HT1080 (cell line): ENCODE data around the gene CEP85. TPM values are rescaled to one million over a fixed set of nuclear protein-coding genes. Genes with fewer than 3 reads are reported as not detected.

Experiments
- DNase-seq: peaks from one replicate; pipeline ENCODE4 v3.0.0-alpha.2; 2015; ENCODE audit warnings: low read depth
- polyA plus RNA-seq, 2 experiments: library from polyadenylated mRNA; depleted of rRNA; stranded (reverse); fragments of >200 nt; gene quantifications; 2 replicates each; pipeline ENCODE4 v1.2.3, GENCODE V29; 2015
- total RNA-seq: library from RNA; depleted of rRNA; stranded (reverse); fragments of >200 nt; shearing (Covaris generic); gene quantifications from 2 replicates; pipeline ENCODE4 v1.2.3, GENCODE V29; 2014; rRNA removed

Gene CEP85, protein sequence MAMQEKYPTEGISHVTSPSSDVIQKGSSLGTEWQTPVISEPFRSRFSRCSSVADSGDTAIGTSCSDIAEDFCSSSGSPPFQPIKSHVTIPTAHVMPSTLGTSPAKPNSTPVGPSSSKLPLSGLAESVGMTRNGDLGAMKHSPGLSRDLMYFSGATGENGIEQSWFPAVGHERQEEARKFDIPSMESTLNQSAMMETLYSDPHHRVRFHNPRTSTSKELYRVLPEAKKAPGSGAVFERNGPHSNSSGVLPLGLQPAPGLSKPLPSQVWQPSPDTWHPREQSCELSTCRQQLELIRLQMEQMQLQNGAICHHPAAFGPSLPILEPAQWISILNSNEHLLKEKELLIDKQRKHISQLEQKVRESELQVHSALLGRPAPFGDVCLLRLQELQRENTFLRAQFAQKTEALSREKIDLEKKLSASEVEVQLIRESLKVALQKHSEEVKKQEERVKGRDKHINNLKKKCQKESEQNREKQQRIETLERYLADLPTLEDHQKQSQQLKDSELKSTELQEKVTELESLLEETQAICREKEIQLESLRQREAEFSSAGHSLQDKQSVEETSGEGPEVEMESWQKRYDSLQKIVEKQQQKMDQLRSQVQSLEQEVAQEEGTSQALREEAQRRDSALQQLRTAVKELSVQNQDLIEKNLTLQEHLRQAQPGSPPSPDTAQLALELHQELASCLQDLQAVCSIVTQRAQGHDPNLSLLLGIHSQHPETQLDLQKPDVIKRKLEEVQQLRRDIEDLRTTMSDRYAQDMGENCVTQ
- 15.5 and 18.3 TPM in 2 replicates for total RNA-seq
- polyA plus RNA-seq (2015; cell fraction: cytosol; rRNA removed) = 13.2 and 13.4 TPM in 2 replicates
- 47.6 and 51.5 TPM in 2 replicates for polyA plus RNA-seq (2015; cell fraction: nucleus; rRNA removed)

DNA sequence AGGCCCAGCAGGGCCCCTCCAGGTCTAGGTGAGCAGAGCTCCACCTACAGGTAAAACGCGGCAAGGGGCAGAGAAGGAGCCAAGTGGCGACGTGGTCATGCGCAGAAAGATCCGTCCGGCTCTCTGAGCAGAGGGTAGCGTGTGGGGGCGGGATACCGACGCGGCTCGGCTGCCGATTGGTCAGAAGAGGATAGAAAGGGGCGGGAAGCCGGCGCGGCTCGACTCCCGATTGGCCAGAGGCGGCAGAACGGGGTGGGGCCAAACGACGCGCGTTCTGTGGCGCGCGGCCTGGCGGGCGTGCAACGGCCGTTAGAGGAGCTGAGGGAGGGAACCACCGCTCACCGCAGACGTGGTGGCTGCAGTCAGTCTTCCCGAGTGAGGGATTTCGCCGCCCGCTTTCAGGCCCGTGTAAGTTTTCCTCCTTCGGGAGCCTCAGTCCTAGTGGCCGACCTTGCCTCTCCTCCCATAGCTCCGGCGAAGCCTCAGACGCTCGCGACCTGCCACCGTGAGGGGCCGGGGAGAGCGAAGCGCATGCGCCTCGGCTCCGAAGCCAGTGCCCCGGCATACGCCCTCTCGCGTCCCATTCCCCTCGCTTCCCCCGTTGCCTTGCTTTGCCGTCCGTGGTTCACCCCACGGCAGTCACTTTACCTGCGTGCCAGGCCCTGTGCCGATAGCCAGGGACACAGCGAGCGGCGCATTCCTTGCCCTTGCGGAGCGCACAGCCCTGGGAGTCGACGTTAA, at the start of gene CEP85:
Gene CEP85, plus strand, starts transcription at position 298 of the 741 bp plus-strand sequence. CDS start 5,584 bp downstream, outside the sequence.
- DNase-seq = peak; percentile 96

DNA sequence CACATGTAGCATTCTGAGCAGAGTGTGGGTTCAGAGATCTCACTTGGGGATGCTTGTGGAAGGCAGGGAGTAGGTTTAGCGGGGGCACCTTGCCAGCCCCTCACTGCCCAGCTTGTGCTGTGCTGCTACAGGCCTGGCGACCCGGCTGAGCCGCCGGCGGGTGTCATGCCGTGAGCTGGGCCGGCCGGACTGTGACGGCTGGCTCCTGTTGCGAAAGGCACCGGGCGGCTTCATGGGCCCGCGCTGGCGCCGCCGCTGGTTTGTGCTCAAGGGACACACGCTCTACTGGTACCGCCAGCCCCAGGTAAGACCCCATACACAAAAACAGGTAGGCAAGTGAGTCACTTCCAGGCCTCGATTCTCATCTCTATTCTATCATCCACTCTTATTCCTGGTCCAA, 49.1 kb upstream of the CEP85 start:
- DNase-seq = no peak

DNA sequence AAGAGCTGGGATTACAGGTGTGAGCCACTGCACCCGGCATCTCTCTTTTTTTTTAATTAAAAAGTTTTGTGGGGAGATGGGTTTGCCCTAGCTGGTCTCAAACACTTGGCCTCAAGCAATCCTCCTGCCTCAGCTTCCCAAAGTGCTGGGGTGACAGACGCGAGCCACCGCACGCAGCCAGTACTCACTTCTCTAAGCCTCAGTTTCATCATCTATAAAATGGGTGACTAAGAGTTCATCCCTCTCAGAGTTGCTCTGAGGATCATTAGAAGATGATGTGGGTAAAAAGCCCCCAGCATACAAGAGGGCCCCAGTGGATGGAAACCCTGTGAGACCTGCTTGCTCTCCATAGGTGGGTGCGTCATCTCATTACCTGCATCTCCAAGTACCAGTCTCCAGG, 46.1 kb upstream of the CEP85 start:
- DNase-seq = no peak

DNA sequence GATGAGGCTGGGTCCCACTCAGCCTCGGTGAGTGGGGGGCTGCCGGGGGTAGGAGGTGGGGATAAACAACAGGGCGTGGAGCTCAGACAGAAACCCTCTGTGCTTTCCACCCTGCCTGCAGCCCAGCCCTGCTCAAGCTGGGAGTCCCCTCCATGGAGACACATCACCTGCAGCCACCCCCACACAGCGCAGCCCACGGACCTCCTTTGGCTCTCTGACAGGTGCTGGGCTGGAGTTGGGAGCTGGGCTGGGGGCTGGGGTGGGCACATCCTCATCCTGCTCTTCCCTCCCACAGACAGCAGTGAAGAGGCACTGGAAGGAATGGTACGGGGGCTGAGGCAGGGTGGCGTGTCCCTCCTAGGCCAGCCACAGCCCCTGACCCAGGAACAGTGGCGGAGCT, 45.5 kb upstream of the CEP85 start:
- DNase-seq = no peak

DNA sequence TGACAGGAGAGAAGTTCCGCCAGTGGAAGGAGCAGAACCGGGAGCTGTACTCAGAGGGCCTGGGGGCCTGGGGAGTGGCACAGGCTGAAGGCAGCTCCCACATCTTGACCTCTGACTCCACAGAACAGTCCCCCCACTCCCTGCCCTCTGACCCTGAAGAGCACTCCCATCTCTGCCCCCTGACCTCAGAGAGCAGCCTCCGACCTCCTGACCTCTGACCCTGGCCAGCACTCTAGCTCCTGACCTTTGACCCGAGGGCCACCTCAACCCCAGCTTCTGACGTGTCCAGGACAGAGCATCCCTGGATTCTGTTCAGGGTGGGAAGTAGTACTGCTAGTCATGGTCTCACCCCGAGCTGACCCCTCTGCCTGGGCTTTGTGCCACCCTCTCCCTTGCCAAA, 44.7 kb upstream of the CEP85 start:
- DNase-seq = no peak

DNA sequence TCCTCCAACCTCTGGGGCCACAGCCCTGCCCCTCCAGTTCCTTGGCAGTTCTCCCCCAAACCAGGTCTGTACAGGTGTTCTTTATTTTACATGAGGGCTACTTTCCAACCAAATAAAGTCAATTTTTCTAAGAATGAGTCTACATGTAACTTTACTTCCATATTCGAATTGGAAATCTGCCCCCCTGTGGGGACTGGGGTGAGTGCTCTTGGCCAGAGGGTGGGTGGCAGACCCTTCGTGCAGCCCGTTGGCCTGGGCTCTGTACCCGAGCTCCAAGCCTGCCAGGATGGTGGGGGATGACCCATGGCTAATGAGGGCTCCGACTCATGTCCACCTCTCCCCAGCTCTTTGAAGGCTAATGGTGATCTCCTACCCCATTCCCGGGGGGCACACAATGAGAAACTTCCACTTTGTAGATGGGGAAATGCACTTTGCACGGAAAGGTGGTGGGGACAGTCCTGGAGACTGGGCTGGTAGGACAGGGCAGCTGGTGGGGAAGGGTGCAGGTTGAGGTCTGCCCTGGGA, 44.2 kb upstream of the CEP85 start:
- no peak for DNase-seq

DNA sequence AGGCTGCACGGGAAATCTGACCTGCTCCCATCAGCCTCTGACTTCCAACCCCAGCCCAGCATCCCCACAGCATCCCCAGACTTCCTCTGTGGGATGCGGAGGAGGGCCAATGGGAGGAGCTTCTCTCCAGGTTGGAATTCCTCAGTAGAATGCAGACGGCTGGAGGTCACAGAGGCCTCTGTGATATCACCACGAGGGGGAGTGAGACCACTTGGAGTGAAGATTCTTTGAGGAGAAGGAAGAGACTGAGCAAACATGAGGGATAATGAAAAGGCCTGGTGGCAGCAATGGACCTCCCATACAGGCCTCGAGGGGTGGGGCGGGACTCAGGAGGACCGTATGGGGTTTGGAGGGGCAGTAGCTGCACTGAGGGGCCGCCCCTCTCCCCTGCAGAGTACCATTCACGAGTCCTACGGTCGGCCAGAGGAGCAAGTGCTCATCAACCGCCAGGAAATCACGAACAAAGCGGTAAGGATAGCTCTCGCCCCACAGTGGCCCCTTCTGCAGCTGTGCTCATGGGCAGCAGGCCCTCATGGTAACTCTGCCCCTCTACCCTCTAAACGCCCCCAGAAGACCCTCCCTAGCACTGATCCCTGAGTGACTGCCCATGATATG, 43.5 kb upstream of the CEP85 start, which contains the start of gene CATSPER4:
Gene CATSPER4, plus strand, starts transcription at position 230 of the 615 bp plus-strand sequence. Its CDS starts 26 bp downstream, at position 256.
- peak; percentile 52 for DNase-seq

DNA sequence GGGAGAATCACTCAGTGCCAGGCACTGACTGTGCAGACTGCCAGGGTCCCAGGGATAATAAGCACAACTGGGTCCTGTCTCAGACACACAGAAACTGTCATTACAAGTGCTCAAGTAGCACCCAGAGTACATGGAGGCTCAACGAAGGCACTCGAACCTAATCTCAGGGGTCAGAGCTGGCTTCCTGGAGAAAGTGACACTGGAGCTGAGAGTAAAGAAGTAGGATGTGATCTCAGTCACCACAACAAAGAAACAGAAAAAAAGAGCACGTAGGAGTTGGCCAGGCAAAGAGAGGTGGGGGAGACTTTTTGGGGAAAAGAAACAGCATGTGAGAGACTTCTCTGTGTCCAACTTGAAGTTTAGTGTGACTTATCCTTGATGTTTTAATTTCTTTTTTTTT, 42.3 kb upstream of the CEP85 start:
- no peak for DNase-seq

DNA sequence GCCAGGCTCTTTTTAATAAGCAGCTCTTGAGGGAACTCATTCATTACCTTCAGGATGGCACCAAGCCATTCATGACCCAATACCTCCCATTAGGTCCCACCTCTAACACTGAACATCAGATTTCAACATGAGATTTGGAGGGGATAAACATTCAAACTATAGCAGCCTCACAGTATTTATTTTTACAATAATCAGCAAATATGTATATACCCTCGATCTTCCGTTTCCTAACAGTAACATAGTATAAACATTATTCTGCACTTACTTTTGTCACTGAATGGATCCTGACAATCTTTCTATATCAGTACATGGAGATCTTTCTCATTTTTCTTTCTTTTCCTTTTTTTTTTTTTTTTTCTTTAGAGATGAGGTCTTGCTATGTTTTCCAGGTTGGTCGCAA, 38.2 kb upstream of the CEP85 start:
- DNase-seq = no peak

DNA sequence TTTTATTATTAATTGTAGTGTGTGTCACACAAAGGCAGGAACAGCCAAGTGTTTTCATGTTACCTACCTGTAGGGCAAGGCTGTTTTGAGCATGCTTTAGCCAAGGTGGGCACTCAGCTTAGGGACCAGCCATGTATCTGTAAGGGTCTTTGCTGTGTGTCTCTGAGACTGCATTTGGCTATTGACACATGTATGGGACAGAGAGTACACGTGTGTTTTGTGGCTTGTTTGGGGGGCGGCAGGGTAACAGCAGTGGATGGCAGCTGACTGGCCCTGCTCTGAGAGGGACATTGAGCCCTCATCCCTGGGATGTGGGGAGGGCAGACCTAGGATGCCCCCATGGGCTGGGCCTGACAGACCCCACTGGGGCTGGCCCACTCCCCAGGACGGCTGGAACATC, 36.7 kb upstream of the CEP85 start:
- no peak for DNase-seq

DNA sequence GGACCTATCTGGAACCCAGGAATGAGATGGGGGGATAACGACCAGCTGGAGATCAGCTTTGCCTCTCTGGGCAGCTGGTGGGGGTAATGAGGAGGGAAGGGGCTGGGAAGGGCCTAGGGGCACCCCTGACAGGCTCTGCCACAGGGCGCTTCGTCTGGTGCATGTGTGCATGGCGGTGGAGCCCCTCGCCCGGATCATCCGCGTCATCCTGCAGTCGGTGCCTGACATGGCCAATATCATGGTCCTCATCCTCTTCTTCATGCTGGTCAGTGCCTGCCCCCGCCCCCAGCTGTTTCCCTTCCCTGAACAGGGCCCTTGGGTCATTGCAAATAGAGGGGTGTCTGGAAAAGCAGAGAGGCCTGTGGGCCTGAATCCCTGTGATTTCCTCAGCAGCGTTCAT, 36.2 kb upstream of the CEP85 start:
- DNase-seq = no peak

DNA sequence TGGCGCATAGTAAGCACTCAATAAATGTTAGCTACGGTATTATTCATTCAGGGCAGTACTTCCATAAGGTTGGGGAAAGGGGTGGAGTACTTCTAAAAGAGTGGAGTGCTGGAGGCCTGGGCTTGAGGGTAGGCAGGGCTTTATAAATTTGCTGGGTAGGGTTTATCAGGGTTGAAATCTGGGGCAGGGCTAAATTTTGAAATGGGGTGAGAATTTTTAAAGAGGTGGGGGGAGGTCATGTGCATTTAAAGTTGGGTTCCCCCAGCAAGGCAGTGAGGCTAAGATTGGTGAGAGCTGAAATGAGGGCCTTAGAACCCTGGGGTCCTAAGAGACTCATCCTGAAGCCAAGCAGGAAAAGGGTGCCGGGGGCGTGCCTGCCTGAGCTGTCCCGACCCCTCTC, 33.6 kb upstream of the CEP85 start:
- no peak for DNase-seq

DNA sequence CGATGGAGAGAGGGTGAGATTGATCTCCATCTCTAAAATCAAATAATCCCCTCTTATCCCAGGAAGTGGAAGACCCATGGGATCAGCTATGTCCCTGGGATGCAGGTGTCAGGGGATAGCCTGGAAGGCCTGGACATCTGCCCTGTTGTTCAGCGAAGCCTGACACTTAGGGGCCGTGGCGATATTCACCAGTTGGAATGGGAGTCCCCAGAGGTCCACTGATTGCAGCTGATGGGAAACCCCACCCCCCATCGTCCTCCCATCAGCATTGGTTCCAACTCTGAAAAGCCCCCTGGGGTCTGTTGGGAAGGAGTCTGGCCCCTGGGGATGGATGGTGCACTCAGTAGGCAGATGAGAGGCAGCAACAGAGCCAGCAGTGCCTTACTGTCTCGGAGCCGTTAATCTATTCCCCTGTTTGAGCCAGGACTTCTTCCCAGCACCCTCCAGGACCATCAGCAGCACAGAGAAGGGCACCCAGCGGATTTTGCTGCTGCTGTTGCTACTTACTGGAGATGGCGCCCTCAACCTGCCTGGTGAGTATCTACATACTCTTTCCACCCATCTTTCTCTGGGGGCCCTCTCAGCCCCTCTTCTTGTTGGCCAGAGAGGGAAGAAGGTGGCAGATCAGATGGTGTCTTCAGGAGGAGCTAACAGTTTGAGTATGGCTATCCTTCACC, 30.2 kb upstream of the CEP85 start:
- DNase-seq = no peak

DNA sequence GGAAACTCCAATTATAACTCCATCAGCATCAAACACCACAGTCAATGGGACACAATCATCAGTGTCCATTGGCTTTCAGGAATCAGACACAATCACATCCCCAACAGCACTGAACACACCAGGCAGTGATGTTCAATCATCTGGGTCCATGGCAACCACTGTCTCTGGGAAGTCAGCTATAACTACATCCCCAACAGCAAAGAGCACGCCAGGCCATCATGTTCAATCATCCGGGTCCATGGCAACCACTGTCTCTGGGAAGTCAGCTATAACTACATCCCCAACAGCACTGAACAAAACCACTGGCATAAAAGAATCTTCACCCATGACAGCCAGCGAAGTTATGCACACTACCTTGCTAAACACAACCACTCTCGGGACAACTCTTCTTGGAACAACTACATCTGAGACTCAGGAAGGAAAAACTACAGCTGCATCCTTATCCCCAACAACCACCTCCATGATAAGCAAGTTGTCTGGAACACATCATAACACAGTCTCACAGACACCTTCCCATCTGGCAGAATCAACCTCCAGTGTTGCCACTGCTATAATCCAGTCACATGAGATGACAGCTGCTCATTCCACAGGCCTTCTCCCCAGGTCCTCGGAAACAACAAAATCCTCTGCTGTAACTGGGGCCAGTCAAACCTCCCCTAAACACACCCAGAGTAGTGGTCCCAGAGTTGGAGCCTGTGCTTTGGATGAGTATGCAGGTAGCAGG, 23.7 kb upstream of the CEP85 start:
- DNase-seq = no peak

DNA sequence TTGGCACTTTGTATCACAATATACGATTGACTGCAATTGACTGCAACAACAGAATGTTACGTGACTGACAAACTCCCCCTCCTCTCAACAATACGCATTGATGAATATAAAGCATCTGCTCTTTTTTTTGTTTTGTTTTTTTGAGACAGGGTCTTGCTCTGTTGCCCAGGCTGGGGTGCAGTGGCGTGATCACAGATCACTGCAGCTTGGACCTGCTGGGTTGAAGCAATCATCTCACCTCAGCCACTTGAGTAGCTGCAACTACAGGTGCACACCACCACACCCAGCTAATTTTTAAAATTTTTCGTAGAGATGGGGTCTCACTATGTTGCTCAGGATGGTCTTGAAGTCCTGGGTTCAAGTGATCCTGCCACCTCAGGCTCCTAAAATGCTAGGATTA, 21.3 kb upstream of the CEP85 start:
- DNase-seq = no peak

DNA sequence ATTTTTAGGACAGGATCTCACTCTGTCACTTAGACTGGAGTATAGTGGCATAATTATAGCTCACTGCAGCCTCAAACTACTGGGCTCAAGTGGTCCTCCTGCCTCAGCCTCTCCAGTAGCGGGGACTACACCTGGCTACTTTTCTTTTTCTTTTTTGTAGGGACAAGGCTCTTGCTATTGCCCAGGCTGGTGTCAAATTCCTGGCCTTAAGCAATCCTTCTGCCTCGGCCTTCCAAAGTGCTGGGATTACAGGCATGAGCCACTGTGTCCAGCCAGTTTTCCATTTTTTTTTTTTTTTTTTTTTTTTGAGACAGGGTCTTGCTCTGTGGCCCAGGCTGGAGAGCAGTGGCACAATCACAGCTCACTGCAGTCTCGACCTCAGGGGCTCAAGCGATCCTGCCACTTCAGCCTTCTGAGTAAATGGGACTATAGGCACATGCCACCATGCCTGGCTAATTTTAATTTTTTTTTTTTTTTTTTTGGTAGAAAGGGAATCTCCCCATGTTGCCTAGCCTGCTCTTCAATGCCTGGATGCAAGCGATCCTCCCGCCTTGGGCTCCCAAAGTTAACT, 20.6 kb upstream of the CEP85 start:
- DNase-seq = no peak

DNA sequence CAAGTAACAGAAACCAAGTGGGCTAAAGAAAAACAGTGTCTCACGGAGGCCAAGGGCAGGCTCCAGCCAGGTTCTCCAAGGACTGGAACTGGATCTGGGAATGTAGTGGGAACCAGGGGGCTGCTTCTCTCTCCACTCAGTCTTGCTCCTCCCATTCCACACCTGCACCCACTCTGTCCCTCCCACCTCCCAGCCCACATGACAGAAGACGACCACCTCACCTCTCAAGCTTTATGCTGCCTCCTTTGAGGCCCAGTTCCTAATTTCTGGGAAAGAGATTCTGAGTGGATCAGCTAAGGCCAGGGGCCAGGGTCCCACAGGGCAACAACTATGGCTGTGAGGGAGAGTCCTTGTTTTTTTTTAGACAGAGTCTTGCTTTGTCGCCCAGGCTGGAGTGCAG, 18.8 kb upstream of the CEP85 start:
- no peak for DNase-seq

DNA sequence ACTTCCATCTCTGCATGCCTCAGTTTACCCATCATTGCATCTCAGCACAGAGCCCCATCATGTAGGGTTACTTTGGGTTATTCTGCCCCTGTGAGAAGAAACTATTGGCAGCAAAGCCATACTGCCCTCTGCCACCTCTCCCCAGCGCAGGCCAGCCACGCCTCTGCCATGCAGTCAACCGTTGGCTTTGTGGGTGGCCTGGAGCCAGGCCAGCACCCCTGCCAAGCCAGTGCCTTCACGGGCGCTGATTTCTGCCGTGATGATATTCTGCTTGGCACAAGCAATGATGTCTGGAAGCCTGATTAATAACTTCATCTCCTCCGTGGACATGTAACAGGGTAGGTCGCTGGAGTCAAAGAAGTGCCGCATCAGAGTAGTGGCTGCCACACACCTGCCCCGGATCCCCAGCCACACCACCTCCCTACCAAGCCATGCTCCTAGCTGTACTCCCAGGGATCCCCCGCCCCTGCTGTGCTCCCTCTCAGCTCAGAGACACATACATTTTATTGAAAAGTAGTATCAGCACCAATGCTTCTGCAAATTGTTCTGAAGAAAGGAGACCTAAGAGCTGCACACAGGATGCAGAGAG, 15.0 kb upstream of the CEP85 start:
- DNase-seq = no peak
